ENCODE measurements around the gene CNEP1R1.

CNEP1R1 gene

DNA sequence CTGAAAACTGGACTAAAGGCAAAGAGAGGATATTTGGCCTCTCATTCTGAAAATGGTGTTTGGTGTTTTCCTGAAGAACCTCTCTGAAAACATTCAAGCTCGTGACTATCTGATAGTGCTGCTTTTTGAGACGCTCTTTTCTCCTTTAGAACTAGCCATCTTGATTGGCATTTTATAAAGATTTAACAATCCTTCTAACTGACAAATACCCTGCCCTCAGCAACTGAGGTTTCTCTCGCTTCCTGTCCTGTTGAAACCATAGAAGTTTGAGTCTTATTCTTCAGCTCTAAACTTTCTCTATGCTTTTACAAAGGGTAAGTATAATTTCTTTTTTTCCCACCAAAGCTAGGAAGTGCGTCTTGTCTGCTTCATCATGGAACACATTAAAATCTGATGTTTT is 13.3 kb downstream of the CNEP1R1 start:
- TF ChIP-seq GATA3 (IDR thresholded peaks at IDR 0.05; ENCODE audit: low read depth, low read length) (no peak), GATA2 (IDR thresholded peaks at IDR 0.05; ENCODE audit: low read depth, low read length) (no peak)

DNA sequence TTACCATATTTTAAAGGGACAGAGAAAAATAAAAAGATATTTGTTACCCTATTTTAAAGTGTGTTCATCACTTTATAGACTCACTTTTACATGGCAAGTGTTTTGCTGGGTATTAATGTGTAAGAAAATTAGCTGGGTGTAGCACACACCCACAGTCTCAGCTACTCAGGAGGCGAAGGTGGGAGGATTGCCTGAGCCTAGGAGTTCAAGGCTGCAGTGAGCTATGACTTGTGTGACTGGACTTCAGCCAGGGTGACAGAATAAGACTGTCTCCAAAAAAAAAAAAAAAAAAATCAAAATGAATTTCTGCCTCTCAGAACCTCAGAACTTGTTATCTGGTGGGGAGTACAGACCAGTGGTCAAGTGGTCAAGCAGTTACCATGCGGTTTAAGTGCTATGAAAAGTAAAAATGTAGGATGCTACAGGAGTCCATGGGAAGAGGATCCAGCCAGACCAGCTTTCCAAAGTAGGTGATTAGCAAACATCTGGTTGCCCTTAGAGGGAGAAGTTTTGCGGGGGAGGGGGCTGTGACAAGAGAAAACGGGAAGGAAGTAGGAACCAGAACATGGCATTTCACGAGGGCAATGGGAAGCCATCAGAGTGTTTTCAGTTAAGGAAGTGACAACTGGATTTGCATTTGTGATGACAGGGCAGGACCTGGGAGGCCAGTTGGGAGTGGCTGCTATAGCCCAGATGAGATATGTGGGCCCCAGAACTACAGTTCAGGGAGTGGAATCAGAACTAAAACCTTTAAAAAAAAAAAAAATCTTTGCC is 13.9 kb downstream of the CNEP1R1 start:
- no peak for TF ChIP-seq GATA3 (IDR thresholded peaks at IDR 0.05; ENCODE audit: low read depth, low read length)
- TF ChIP-seq GATA2 (IDR thresholded peaks at IDR 0.05; ENCODE audit: low read depth, low read length), result no peak

DNA sequence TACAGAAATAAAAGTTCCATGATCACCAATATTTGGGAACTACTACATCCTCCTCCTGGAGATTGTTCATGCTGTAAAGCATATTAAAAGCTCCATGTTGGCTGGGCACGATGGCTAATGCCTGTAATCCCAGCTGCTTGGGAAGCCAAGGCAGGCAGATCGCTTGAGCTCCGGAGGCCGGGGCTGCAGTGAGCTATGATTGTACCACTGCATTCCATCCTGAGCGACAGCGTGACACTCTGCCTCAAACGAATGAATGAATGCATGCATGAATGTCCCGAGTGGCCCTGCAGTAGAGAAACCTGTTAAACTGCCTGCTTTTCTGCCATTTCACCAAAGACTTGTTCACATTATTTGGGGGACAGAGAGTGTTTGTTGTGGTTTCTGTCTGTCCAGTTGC is 15.0 kb downstream of the CNEP1R1 start:
- TF ChIP-seq GATA3 (IDR thresholded peaks at IDR 0.05; ENCODE audit: low read depth, low read length) (no peak), GATA2 (IDR thresholded peaks at IDR 0.05; ENCODE audit: low read depth, low read length) (no peak)

DNA sequence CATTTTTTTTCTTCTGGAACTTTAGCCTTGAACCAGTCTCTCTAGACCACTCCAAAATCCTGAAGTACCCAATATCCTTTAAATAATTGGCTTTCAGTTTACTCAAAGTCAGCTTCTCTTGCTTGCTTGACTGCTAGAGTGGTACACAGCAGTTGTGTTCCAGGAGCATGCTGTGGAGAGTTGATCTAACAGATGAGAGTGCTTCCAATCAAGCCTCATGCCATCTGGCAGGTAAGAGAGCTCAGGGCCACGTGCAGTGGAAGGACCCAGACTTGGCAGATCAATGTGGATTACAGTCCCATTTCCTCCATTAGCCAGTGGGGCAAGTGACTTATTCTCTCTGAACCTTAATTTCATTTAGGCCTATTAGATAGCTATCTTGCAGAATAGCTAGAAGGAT is 15.7 kb downstream of the CNEP1R1 start:
- TF ChIP-seq GATA2 (IDR thresholded peaks at IDR 0.05; ENCODE audit: low read depth, low read length) (no peak), GATA3 (IDR thresholded peaks at IDR 0.05; ENCODE audit: low read depth, low read length) (no peak)

DNA sequence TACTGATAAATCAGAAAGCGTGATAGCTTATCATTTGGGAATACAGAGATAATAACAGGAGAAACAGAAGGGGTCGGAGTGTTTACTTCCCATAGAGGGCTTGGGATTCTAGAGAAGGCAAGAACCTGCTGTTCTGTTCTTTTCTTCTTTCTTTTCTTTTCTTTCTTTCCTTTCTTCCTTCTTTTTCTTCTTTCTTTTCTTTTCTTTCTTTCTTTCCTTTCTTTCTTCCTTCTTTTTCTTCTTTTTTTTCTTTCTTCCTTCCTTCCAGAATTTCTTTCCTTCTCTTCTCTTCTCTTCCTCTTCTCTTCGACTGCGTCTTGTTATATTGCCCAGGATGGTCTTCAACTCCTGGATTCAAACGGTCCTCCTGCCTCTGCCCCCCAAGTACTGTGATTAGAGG is 18.3 kb downstream of the CNEP1R1 start:
- TF ChIP-seq GATA3 (IDR thresholded peaks at IDR 0.05; ENCODE audit: low read depth, low read length), result no peak
- no peak for TF ChIP-seq GATA2 (IDR thresholded peaks at IDR 0.05; ENCODE audit: low read depth, low read length)

DNA sequence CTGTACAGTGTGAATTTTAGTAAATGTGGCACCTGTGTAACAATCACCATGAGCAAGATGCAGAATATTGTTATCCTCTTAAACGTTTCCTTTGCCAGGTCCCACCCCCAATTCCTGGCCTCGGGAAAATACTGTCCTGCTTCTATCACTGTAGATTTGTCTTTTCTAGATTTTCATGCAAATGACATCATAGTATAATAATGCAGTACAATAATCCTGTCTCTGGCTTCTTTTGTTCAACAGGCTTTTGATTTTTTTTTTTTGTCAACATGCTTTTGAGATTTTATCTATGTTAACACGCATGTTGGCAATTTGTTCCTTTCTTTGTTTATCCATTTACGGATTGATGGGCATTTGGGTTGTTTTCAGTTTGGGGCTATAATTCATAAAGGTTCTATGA is 20.4 kb downstream of the CNEP1R1 start:
- TF ChIP-seq GATA3 (IDR thresholded peaks at IDR 0.05; ENCODE audit: low read depth, low read length), result no peak
- no peak for TF ChIP-seq GATA2 (IDR thresholded peaks at IDR 0.05; ENCODE audit: low read depth, low read length)

DNA sequence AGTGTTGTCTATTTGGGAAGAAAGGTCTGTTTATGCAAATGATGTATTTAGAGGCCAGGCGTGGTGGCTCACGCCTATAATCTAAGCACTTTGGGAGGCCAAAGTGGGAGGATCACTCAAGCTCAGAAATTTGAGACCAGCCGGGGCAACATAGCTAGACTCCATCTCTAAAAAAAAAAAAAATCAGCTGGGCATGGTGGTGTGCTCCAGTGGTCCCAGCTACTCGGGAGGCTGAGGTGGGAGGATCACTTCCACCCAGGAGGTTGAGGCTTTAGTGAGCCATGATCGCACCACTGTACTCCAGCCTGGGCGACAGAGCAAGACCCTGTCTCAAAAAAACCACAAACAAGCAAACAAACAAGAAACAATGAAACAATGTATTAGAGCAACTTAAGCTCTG is 21.8 kb downstream of the CNEP1R1 start:
- no peak for TF ChIP-seq GATA2 (IDR thresholded peaks at IDR 0.05; ENCODE audit: low read depth, low read length)
- no peak for TF ChIP-seq GATA3 (IDR thresholded peaks at IDR 0.05; ENCODE audit: low read depth, low read length)

DNA sequence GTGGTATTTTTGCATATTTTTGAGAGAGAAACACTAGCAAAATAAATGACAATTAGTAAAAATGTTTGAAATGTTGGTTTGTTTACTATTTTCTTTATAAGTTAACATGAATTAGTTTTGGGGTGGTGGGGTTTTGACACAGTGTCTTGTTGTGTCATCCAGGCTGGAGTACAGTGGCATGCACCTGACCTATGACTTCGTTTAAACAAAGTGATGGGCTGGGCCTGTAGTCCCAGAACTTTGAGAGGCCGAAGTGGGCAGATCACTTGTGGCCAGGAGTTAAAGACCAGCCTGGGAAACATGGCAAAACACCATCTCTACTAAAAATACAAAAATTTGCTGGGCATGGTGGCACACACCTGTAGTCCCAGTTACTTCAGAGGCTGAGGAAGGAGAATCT is 22.8 kb downstream of the CNEP1R1 start:
- no peak for TF ChIP-seq GATA3 (IDR thresholded peaks at IDR 0.05; ENCODE audit: low read depth, low read length)
- TF ChIP-seq GATA2 (IDR thresholded peaks at IDR 0.05; ENCODE audit: low read depth, low read length), result no peak

DNA sequence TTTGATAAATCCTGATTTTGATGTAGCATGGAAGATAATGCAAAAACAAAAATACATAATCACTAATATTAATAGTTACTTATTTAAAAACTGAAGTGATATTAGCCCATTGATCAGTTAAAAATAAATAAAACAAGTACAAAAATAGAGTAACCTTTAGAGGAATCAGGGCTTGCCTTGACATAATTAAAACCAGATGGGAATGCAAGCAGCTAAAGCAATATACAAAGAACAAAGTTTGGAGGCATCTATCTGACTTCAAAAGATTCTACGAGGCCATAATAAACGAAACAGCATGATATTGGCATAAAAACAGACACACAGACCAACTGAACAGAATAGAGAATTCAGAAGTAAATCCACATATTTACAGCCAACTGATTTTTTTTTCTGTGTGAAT is 25.8 kb downstream of the CNEP1R1 start:
- TF ChIP-seq GATA2 (IDR thresholded peaks at IDR 0.05; ENCODE audit: low read depth, low read length) (no peak), GATA3 (IDR thresholded peaks at IDR 0.05; ENCODE audit: low read depth, low read length) (no peak)

DNA sequence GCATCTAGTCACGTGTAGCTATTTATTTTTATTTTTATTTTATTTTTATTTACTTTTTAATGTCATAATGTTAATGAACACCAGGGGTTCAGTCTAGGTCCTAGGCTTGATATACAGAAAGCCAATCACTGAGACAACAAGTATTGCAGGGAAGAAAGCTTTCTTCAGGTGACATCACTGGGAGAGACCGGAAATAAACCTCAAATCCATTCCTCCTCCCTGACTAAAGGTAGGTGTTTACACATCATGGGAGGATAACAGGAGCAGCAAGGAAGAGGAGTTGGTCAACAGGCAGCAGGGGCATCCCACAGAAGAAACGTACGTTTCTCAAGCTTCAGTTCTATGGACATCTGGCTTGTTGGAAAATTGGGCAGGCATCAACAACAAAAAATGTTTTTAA is 31.2 kb downstream of the CNEP1R1 start:
- TF ChIP-seq GATA2 (IDR thresholded peaks at IDR 0.05; ENCODE audit: low read depth, low read length), result no peak
- no peak for TF ChIP-seq GATA3 (IDR thresholded peaks at IDR 0.05; ENCODE audit: low read depth, low read length)

DNA sequence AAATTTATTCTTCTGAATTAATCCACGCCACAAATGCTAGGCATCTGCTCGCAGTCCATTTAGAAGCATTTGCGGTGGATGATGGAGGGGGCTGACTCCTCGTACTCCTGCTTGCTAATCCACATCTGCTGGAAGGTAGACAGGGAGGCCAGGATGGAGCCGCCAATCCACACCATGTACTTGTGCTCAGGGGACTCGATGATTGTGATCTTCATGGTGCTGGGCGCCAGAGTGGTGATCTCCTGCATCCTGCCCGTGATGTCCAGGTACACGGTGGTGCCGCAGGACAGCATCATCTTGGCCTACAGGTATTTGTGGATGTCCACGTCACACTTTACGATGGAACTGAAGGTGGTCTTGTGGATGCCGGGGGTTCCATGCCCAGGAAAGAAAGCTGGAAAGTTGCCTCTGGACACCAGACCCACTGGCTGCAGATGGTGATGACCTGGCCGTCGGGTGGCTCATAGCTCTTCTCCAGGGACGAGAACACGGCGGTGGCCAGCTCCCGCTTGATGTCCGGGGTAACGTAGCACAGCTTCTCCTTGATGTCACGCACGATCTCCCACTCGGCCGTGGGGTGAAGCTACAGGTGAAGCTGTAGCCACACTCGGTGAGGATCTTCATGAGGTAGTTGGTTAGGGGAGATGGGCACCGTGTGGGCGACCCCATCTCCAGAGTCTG is 33.2 kb downstream of the CNEP1R1 start:
- TF ChIP-seq GATA2 (IDR thresholded peaks at IDR 0.05; ENCODE audit: low read depth, low read length) (no peak), GATA3 (IDR thresholded peaks at IDR 0.05; ENCODE audit: low read depth, low read length) (no peak)

DNA sequence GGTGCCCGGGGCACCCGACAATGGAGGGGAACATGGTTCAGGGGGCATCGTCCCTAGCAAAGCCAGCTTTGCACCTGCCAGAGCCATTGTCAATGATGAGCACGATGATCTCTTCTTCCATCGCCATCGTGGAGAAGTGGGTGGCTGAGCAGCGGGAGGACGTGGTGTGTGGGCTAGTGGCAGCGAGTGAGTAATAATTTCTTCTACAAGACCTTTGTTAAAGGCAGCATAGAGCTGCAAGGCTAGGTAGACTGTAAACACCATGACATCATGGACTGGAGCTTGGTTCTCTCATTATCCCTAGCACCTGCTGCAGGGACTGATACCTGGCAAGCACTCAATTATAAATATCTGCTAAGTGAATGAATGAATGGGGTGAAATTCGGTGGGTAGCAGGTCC is 34.1 kb downstream of the CNEP1R1 start:
- TF ChIP-seq GATA2 (IDR thresholded peaks at IDR 0.05; ENCODE audit: low read depth, low read length) (no peak), GATA3 (IDR thresholded peaks at IDR 0.05; ENCODE audit: low read depth, low read length) (no peak)

DNA sequence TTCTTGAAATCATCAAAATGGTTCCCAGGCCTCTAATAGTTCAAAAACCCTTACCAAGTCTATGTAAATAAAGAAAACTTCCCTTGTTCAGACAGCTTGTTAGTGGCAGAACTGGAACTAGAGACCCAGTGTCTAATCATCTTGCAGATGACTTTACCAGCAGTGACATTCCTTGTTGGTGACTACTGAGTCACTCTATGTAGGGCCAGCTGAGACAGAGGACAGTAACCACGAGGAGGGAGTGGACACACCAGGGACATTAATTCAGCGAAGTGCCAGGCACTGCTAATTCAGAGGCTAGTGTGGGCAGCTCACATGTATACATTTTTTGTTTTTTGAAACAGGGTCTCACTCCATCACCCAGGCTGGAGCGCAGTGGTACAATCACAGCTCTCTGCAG is 34.6 kb downstream of the CNEP1R1 start:
- TF ChIP-seq GATA3 (IDR thresholded peaks at IDR 0.05; ENCODE audit: low read depth, low read length) (no peak), GATA2 (IDR thresholded peaks at IDR 0.05; ENCODE audit: low read depth, low read length) (no peak)

DNA sequence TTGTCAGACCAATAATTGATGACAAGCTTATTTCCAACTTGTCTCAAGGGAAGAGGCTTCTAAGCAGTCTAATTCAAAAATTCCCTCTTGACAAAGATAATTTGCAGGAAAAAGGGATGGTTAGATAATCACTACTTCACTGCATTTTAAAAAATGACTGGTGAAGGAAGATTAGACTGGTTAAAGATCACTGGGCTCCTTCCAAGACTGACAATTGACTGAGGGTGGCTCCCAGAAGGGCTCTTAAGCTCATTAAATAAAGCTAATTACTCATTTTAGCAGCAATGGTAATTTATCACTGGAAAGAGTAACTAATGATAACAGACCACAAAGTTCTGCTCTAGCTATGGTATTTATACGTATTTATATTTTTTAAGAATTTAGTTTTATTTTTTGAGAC is 36.3 kb downstream of the CNEP1R1 start:
- TF ChIP-seq GATA2 (IDR thresholded peaks at IDR 0.05; ENCODE audit: low read depth, low read length), result no peak
- no peak for TF ChIP-seq GATA3 (IDR thresholded peaks at IDR 0.05; ENCODE audit: low read depth, low read length)

DNA sequence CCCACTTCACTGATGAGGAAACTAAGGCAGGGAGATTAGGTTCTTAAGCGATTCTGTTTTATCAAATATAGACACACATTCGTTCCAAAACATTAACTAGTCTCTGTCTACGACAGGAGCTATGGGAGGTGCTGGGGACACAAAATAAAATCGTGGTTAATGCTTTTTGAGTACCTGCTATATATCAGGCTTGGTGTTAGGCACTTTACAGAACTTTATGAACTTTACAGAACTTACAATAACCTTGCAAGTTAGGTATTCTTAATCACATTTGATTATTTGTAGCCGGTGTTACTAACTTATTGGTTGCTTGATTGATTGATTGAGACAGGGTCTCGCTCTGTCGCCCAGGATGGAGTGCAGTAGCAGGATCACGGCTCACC is 40.2 kb downstream of the CNEP1R1 start:
- TF ChIP-seq GATA2 (IDR thresholded peaks at IDR 0.05; ENCODE audit: low read depth, low read length) (no peak), GATA3 (IDR thresholded peaks at IDR 0.05; ENCODE audit: low read depth, low read length) (no peak)

Data from SH-SY5Y (cell line).